NCI-H2081 treated with DMSO at 0.1 percent for 48 hours (cell line): ENCODE measurements around the gene GMEB2.
"Not testable (repeated sequence)": the region's sequence is repeated elsewhere in the genome, so short reads cannot be mapped to it uniquely, and the experiment has no call there.

Experiments
- DNase-seq: peaks from one replicate; lab custom pipeline; 2025; lab: John Stamatoyannopoulos, UW

The GMEB2 gene

GRCh38 chr20:63559485-63560332, 67.2 kb downstream of the GMEB2 start:
- not testable (repeated sequence) for DNase-seq

- DNase-seq = no peak
Measured at GRCh38 chr20:63558804-63559484, 68.0 kb downstream of the GMEB2 start.

GRCh38 chr20:63557481-63557891, 69.4 kb downstream of the GMEB2 start:
- DNase-seq = no peak

- DNase-seq = no peak
Measured at GRCh38 chr20:63556873-63557478, 69.9 kb downstream of the GMEB2 start.

- no peak for DNase-seq
Measured at GRCh38 chr20:63555661-63556381, 71.1 kb downstream of the GMEB2 start.

GRCh38 chr20:63554361-63555278, 72.3 kb downstream of the GMEB2 start:
- no peak for DNase-seq

GRCh38 chr20:63553933-63554290, 73.0 kb downstream of the GMEB2 start, which contains the start of gene FNDC11:
Gene FNDC11 (plus strand): TSS chr20:63554159. CDS start chr20:63555664, 1,505 bp downstream.
- DNase-seq = no peak

GRCh38 chr20:63553251-63553932, 73.5 kb downstream of the GMEB2 start:
- no peak for DNase-seq

GRCh38 chr20:63552481-63553249, 74.2 kb downstream of the GMEB2 start:
- no peak for DNase-seq

GRCh38 chr20:63551068-63551467, 75.8 kb downstream of the GMEB2 start:
- no peak for DNase-seq

GRCh38 chr20:63549679-63550282, 77.1 kb downstream of the GMEB2 start:
- no peak for DNase-seq

GRCh38 chr20:63549019-63549418, 77.9 kb downstream of the GMEB2 start:
- DNase-seq = no peak

GRCh38 chr20:63548542-63548941, 78.4 kb downstream of the GMEB2 start:
- DNase-seq = no peak

GRCh38 chr20:63547725-63548480, 79.0 kb downstream of the GMEB2 start, which contains the start of gene SRMS:
Gene SRMS (minus strand): TSS chr20:63547749. CDS start chr20:63547463, 286 bp downstream.
- no peak for DNase-seq

GRCh38 chr20:63546956-63547724, 79.8 kb downstream of the GMEB2 start:
- no peak for DNase-seq

- DNase-seq = no peak
Measured at GRCh38 chr20:63546256-63546955, 80.5 kb downstream of the GMEB2 start.

- DNase-seq = no peak
Measured at GRCh38 chr20:63545814-63546213, 81.1 kb downstream of the GMEB2 start.
